GM23338 (cell line): ENCODE measurements around the gene IZUMO1. TPM values are rescaled to one million over a fixed set of nuclear protein-coding genes. Genes with fewer than 3 reads are reported as not detected.
A peak's percentile ranks its signal among the peaks of the same experiment; 100 is the strongest.

ENCODE experiments used
- ATAC-seq: fragments of 200-7000 bp; cut with Tn5 transposase; 3 replicates; pipeline ENCODE4 v1.9.1; 2020
- DNase-seq: peaks from one replicate; pipeline ENCODE4 v3.0.0-alpha.2; 2015; ENCODE audit warnings: low spot score
- H2AFZ ChIP-seq: fragments of 200-600 bp; sonication (generic); 2 replicates; pipeline ENCODE4 v1.8.0; 2016; ENCODE audit warnings: antibody characterized with exemption, mild to moderate bottlenecking, moderate library complexity
- H3F3A ChIP-seq: fragments of 200-600 bp; sonication (generic); replicated peaks from 2 replicates; pipeline ENCODE4 v1.8.0; 2017; ENCODE audit warnings: antibody characterized with exemption, mixed run types, low read depth
- H3K27ac ChIP-seq: fragments of 200-600 bp; sonication (generic); 2 replicates; pipeline ENCODE4 v1.6.1; 2016; ENCODE audit warnings: low read depth
- H3K27me3 ChIP-seq: fragments of 200-600 bp; sonication (generic); 2 replicates; pipeline ENCODE4 v1.8.0; 2016; ENCODE audit warnings: mild to moderate bottlenecking, mixed run types, moderate library complexity; ENCODE audit not compliant: insufficient read depth
- H3K36me3 ChIP-seq: fragments of 200-600 bp; sonication (generic); 2 replicates; pipeline ENCODE4 v1.8.0; 2016; ENCODE audit warnings: mild to moderate bottlenecking; ENCODE audit not compliant: insufficient read depth
- H3K4me1 ChIP-seq: fragments of 200-600 bp; sonication (generic); 2 replicates; pipeline ENCODE4 v1.8.0; 2016; ENCODE audit warnings: mild to moderate bottlenecking, moderate library complexity; ENCODE audit not compliant: insufficient read depth
- H3K4me2 ChIP-seq: fragments of 200-600 bp; sonication (generic); 2 replicates; pipeline ENCODE4 v1.7.1; 2017; ENCODE audit warnings: mixed run types
- H3K4me3 ChIP-seq: fragments of 200-600 bp; sonication (generic); 2 replicates; pipeline ENCODE4 v1.6.1; 2016; ENCODE audit warnings: mixed run types
- H3K79me2 ChIP-seq: fragments of 200-600 bp; sonication (generic); replicated peaks from 2 replicates; pipeline ENCODE4 v1.8.0; 2017; ENCODE audit warnings: mild to moderate bottlenecking; ENCODE audit not compliant: insufficient read depth
- H3K9me2 ChIP-seq: fragments of 200-600 bp; sonication (generic); 2 replicates; pipeline ENCODE4 v1.8.0; 2017; ENCODE audit not compliant: insufficient read depth
- H4K20me1 ChIP-seq: fragments of 200-600 bp; sonication (generic); replicated peaks from 2 replicates; pipeline ENCODE4 v1.8.0; 2017; ENCODE audit warnings: mild to moderate bottlenecking; ENCODE audit not compliant: insufficient read depth
- H3K27ac Mint-ChIP-seq: 2 replicates; pipeline ENCODE4 v1.8.0; 2020; ENCODE audit warnings: inconsistent platforms, mild to moderate bottlenecking, moderate library complexity, mixed read lengths
- H3K27me3 Mint-ChIP-seq: 3 replicates; pipeline ENCODE4 v1.8.0; 2022; ENCODE audit warnings: low read depth, mild to moderate bottlenecking, moderate library complexity, mixed read lengths, inconsistent platforms; ENCODE audit not compliant: insufficient read depth, poor library complexity
- H3K36me3 Mint-ChIP-seq: 3 replicates; pipeline ENCODE4 v1.8.0; 2021; ENCODE audit warnings: low read depth, mild to moderate bottlenecking, inconsistent platforms, moderate library complexity, mixed read lengths
- H3K4me1 Mint-ChIP-seq: 3 replicates; pipeline ENCODE4 v1.8.0; 2020; ENCODE audit warnings: mild to moderate bottlenecking, inconsistent platforms, mixed read lengths
- H3K4me3 Mint-ChIP-seq: 3 replicates; pipeline ENCODE4 v1.8.0; 2021; ENCODE audit warnings: moderate library complexity, mild to moderate bottlenecking, inconsistent platforms, mixed read lengths
- H3K9me3 Mint-ChIP-seq: 3 replicates; pipeline ENCODE4 v1.8.0; 2020; ENCODE audit warnings: moderate library complexity, mild to moderate bottlenecking, inconsistent platforms, mixed read lengths
- CREB1 ChIP-seq: fragments of 250-450 bp; sonication (Bioruptor Pico); IDR thresholded peaks from 2 replicates; pipeline ENCODE4 v1.5.0; 2020; ENCODE audit warnings: low read depth, mild to moderate bottlenecking, moderate library complexity
- EZH2 ChIP-seq: fragments of 200-600 bp; sonication (generic); IDR thresholded peaks from one replicate; pipeline ENCODE4 v1.8.0; 2017; ENCODE audit warnings: antibody characterized with exemption, mild to moderate bottlenecking, low read depth; ENCODE audit not compliant: unreplicated experiment
- EZH2phosphoT487 ChIP-seq: fragments of 200-600 bp; sonication (generic); IDR thresholded peaks from one replicate; pipeline ENCODE4 v1.8.1; 2018; ENCODE audit warnings: antibody characterized with exemption; ENCODE audit not compliant: unreplicated experiment
- JUNB ChIP-seq: IDR thresholded peaks from one replicate; pipeline ENCODE4 v1.6.1; 2016; ENCODE audit warnings: antibody characterized with exemption; ENCODE audit not compliant: unreplicated experiment
- NANOG ChIP-seq: IDR thresholded peaks from 2 replicates; pipeline ENCODE4 v1.6.1; 2016; ENCODE audit warnings: antibody characterized with exemption, borderline replicate concordance
- POLR2AphosphoS5 ChIP-seq: IDR thresholded peaks from 2 replicates; pipeline ENCODE4 v1.6.1; 2016; ENCODE audit warnings: antibody characterized with exemption, low read depth
- STAT1 ChIP-seq: IDR thresholded peaks from one replicate; pipeline ENCODE4 v1.6.1; 2016; ENCODE audit warnings: antibody characterized with exemption; ENCODE audit not compliant: unreplicated experiment
- ZNF114 ChIP-seq: fragments of 250-450 bp; sonication (Bioruptor Pico); IDR thresholded peaks from 2 replicates; pipeline ENCODE4 v1.5.0; 2020; ENCODE audit warnings: mild to moderate bottlenecking, moderate library complexity
- ZNF331 ChIP-seq: fragments of 250-450 bp; sonication (Bioruptor Pico); IDR thresholded peaks from 2 replicates; pipeline ENCODE4 v1.5.0; 2020; ENCODE audit warnings: low read depth, mild to moderate bottlenecking, moderate library complexity
- polyA plus RNA-seq: library from polyadenylated mRNA; unstranded; fragments of >200 nt; fragmentation: Nextera tagmentation; extraction: Ambion mirVana; gene quantifications from 2 replicates; pipeline ENCODE4 v1.2.1, GENCODE V29; 2016
- total RNA-seq: library from RNA; depleted of rRNA; stranded (reverse); fragments of >200 nt; shearing (Covaris generic); gene quantifications from 2 replicates; pipeline ENCODE4 v1.2.3, GENCODE V29; 2014
- TF ChIP-seq, protein P1 (sequence below): IDR thresholded peaks from one replicate; pipeline ENCODE4 v1.6.1; 2018; ENCODE audit warnings: antibody characterized with exemption; ENCODE audit not compliant: unreplicated experiment
- TF ChIP-seq, protein P2 (sequence below), 2 experiments: fragments of 200-600 bp in 1 of 2; sonication (generic) in 1 of 2; conservative IDR thresholded peaks; 2 replicates each; pipeline versions ENCODE4 v1.5.1 to v1.6.1; 2016 to 2017; ENCODE audit warnings: antibody characterized with exemption in 2 of 2, low read depth in 2 of 2, mild to moderate bottlenecking in 2 of 2, moderate library complexity in 1 of 2
- TF ChIP-seq, protein P3 (sequence below): IDR thresholded peaks from 2 replicates; pipeline ENCODE4 v1.6.1; 2016; ENCODE audit warnings: antibody characterized with exemption
- TF ChIP-seq, protein P4 (sequence below): fragments of 250-450 bp; sonication (Bioruptor Pico); IDR thresholded peaks from 2 replicates; pipeline ENCODE4 v1.5.0; 2020; ENCODE audit warnings: mild to moderate bottlenecking, moderate library complexity

The IZUMO1 gene
- total and polyA plus RNA-seq, 2 experiments from 2014 or later: 1.2 to 3.5 TPM

DNA sequence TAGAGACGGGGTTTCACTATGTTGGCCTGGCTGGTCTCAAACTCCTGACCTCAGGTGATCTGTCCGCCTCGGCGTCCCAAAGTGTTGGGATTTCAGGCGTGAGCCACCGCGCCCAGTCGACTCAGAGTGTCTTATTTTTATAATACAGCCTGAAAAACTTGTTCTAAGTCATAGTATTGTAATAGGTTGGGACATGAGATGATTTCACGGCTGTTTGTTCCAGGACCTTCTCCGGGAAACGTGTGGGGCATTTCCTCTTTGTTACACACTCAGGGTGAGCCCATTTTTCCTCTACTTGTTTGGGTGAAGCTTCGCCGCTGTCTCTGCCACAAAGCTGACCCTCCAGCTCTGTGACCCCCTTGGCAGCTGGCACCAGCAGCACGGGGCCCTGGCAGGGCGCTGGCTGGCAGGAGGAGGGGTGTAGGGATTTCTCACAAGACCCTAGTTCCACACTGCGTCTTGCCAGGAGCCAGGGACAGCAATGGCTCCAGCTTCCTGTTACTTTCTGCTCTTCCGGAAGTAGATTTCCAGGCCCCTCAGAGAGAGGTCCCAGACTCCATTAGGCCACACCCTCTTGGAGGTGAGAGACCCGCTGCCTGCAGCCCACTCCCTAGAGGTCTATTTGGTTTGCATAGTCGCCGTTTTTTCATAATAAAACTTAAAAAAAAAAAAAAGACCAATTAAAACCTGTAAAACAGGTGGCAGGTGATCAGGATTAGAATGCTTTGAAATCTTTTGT is 24.2 kb upstream of the IZUMO1 start (continued):
- TF ChIP-seq NANOG: no peak
- TF ChIP-seq, protein P1, sequence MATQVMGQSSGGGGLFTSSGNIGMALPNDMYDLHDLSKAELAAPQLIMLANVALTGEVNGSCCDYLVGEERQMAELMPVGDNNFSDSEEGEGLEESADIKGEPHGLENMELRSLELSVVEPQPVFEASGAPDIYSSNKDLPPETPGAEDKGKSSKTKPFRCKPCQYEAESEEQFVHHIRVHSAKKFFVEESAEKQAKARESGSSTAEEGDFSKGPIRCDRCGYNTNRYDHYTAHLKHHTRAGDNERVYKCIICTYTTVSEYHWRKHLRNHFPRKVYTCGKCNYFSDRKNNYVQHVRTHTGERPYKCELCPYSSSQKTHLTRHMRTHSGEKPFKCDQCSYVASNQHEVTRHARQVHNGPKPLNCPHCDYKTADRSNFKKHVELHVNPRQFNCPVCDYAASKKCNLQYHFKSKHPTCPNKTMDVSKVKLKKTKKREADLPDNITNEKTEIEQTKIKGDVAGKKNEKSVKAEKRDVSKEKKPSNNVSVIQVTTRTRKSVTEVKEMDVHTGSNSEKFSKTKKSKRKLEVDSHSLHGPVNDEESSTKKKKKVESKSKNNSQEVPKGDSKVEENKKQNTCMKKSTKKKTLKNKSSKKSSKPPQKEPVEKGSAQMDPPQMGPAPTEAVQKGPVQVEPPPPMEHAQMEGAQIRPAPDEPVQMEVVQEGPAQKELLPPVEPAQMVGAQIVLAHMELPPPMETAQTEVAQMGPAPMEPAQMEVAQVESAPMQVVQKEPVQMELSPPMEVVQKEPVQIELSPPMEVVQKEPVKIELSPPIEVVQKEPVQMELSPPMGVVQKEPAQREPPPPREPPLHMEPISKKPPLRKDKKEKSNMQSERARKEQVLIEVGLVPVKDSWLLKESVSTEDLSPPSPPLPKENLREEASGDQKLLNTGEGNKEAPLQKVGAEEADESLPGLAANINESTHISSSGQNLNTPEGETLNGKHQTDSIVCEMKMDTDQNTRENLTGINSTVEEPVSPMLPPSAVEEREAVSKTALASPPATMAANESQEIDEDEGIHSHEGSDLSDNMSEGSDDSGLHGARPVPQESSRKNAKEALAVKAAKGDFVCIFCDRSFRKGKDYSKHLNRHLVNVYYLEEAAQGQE: no peak

DNA sequence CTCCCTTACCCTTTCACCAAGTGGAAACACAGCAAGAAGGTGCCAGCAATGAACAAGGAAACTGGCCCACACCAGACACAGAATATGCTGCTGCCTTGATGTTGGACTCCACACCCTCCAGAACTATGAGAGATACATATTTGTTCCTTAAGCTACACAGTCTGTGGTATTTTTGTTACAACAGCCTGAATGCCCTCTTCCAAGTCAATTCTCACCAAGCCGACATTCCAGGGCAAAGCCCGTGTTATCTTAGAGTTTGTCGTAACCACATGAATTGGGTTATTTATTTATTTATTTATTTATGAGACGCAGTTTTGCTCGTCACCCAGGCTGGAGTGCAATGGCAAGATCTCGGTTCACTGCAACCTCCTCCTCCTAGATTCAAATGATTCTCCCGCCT is 23.6 kb upstream of the IZUMO1 start:
- Histone ChIP-seq H3K4me2 (no peak overlapping the region), H3K27me3 (no peaks in the 10 kb centered on the region), H3K79me2 (no peaks in the 10 kb centered on the region), H3K9me2 (no peaks in the 10 kb centered on the region), H2AFZ (peak overlapping the region; percentile 95; the same call in 1 of the 2 replicates), H3K27ac (no peak overlapping the region), H4K20me1 (no peaks in the 10 kb centered on the region), H3K4me3 (no peak overlapping the region), H3K36me3 (no peaks in the 10 kb centered on the region), H3K4me1 (no peaks in the 10 kb centered on the region), H3F3A (no peaks in the 10 kb centered on the region)
- no peak overlapping the region for H3K4me3 Mint-ChIP-seq
- DNase-seq (no peak), ATAC-seq (no peak)
- no peaks in the 10 kb centered on the region for H3K9me3 Mint-ChIP-seq
- H3K36me3 Mint-ChIP-seq: no peaks in the 10 kb centered on the region
- H3K27ac Mint-ChIP-seq: no peak overlapping the region
- peaks cover 12% of the 10 kb centered on the region for H3K4me1 Mint-ChIP-seq
- H3K27me3 Mint-ChIP-seq: peaks cover 4% of the 10 kb centered on the region
- TF ChIP-seq, protein P2, sequence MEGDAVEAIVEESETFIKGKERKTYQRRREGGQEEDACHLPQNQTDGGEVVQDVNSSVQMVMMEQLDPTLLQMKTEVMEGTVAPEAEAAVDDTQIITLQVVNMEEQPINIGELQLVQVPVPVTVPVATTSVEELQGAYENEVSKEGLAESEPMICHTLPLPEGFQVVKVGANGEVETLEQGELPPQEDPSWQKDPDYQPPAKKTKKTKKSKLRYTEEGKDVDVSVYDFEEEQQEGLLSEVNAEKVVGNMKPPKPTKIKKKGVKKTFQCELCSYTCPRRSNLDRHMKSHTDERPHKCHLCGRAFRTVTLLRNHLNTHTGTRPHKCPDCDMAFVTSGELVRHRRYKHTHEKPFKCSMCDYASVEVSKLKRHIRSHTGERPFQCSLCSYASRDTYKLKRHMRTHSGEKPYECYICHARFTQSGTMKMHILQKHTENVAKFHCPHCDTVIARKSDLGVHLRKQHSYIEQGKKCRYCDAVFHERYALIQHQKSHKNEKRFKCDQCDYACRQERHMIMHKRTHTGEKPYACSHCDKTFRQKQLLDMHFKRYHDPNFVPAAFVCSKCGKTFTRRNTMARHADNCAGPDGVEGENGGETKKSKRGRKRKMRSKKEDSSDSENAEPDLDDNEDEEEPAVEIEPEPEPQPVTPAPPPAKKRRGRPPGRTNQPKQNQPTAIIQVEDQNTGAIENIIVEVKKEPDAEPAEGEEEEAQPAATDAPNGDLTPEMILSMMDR (conservative IDR thresholded peaks at IDR 0.05; ENCODE audit: low read depth in 2 of 2): no peak
- TF ChIP-seq ZNF114 (CRISPR knock-in tag) (no peak), POLR2AphosphoS5 (no peak), NANOG (no peak), EZH2phosphoT487 (no peak), STAT1 (no peak), JUNB (no peak), ZNF331 (CRISPR knock-in tag) (no peak), EZH2 (no peak), CREB1 (CRISPR knock-in tag) (no peak)
- TF ChIP-seq, protein P3, sequence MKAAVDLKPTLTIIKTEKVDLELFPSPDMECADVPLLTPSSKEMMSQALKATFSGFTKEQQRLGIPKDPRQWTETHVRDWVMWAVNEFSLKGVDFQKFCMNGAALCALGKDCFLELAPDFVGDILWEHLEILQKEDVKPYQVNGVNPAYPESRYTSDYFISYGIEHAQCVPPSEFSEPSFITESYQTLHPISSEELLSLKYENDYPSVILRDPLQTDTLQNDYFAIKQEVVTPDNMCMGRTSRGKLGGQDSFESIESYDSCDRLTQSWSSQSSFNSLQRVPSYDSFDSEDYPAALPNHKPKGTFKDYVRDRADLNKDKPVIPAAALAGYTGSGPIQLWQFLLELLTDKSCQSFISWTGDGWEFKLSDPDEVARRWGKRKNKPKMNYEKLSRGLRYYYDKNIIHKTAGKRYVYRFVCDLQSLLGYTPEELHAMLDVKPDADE: no peak
- TF ChIP-seq, protein P4, sequence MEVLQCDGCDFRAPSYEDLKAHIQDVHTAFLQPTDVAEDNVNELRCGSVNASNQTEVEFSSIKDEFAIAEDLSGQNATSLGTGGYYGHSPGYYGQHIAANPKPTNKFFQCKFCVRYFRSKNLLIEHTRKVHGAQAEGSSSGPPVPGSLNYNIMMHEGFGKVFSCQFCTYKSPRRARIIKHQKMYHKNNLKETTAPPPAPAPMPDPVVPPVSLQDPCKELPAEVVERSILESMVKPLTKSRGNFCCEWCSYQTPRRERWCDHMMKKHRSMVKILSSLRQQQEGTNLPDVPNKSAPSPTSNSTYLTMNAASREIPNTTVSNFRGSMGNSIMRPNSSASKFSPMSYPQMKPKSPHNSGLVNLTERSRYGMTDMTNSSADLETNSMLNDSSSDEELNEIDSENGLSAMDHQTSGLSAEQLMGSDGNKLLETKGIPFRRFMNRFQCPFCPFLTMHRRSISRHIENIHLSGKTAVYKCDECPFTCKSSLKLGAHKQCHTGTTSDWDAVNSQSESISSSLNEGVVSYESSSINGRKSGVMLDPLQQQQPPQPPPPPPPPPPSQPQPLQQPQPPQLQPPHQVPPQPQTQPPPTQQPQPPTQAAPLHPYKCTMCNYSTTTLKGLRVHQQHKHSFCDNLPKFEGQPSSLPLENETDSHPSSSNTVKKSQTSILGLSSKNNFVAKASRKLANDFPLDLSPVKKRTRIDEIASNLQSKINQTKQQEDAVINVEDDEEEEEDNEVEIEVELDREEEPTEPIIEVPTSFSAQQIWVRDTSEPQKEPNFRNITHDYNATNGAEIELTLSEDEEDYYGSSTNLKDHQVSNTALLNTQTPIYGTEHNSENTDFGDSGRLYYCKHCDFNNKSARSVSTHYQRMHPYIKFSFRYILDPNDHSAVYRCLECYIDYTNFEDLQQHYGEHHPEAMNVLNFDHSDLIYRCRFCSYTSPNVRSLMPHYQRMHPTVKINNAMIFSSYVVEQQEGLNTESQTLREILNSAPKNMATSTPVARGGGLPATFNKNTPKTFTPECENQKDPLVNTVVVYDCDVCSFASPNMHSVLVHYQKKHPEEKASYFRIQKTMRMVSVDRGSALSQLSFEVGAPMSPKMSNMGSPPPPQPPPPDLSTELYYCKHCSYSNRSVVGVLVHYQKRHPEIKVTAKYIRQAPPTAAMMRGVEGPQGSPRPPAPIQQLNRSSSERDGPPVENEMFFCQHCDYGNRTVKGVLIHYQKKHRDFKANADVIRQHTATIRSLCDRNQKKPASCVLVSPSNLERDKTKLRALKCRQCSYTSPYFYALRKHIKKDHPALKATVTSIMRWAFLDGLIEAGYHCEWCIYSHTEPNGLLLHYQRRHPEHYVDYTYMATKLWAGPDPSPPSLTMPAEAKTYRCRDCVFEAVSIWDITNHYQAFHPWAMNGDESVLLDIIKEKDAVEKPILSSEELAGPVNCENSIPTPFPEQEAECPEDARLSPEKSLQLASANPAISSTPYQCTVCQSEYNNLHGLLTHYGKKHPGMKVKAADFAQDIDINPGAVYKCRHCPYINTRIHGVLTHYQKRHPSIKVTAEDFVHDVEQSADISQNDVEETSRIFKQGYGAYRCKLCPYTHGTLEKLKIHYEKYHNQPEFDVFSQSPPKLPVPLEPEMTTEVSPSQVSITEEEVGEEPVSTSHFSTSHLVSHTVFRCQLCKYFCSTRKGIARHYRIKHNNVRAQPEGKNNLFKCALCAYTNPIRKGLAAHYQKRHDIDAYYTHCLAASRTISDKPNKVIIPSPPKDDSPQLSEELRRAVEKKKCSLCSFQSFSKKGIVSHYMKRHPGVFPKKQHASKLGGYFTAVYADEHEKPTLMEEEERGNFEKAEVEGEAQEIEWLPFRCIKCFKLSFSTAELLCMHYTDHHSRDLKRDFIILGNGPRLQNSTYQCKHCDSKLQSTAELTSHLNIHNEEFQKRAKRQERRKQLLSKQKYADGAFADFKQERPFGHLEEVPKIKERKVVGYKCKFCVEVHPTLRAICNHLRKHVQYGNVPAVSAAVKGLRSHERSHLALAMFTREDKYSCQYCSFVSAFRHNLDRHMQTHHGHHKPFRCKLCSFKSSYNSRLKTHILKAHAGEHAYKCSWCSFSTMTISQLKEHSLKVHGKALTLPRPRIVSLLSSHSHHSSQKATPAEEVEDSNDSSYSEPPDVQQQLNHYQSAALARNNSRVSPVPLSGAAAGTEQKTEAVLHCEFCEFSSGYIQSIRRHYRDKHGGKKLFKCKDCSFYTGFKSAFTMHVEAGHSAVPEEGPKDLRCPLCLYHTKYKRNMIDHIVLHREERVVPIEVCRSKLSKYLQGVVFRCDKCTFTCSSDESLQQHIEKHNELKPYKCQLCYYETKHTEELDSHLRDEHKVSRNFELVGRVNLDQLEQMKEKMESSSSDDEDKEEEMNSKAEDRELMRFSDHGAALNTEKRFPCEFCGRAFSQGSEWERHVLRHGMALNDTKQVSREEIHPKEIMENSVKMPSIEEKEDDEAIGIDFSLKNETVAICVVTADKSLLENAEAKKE (CRISPR knock-in tag): no peak
